Measurements from ENCODE around the gene PRM2.

DNA sequence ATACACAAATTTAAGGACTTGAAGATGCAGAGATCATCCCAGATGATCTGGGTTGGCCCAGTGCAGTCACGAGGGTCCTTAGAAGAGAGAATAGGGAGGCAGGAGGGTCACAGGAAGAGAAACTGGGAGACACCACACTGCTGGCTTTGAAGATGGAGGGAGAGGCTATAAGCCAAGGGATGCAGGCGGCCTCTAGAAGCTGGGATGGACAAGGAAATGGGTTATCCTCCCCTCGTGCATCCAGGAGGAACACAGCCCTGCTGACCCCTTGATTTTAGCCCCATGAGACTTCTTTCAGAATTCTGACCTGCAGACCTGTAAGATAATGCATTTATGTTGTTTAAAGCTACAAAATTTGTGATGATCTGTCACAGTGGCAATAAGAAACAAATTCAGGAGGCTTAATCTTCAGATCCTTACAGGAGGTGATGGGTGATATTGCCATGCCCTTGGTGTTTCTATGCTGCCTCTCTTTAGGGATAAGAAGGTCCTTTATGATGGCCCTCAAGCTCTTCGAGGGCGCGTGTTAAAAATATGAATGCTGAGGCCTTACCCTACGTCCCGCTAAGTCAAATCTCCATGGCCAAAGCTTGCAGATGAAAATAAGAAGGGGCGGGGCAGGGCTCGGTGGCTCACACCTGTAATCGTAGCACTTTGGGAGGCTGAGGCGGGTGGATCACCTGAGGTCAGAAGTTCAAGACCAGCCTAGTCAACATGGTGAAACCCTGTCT, 1.5 kb upstream of the PRM2 start:
- TF ChIP-seq, protein P1, sequence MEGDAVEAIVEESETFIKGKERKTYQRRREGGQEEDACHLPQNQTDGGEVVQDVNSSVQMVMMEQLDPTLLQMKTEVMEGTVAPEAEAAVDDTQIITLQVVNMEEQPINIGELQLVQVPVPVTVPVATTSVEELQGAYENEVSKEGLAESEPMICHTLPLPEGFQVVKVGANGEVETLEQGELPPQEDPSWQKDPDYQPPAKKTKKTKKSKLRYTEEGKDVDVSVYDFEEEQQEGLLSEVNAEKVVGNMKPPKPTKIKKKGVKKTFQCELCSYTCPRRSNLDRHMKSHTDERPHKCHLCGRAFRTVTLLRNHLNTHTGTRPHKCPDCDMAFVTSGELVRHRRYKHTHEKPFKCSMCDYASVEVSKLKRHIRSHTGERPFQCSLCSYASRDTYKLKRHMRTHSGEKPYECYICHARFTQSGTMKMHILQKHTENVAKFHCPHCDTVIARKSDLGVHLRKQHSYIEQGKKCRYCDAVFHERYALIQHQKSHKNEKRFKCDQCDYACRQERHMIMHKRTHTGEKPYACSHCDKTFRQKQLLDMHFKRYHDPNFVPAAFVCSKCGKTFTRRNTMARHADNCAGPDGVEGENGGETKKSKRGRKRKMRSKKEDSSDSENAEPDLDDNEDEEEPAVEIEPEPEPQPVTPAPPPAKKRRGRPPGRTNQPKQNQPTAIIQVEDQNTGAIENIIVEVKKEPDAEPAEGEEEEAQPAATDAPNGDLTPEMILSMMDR (conservative IDR thresholded peaks at IDR 0.05 in 1 of 2, IDR thresholded peaks at IDR 0.05 in 1 of 2; ENCODE audit: low read depth in 1 of 2, low read length in 2 of 2): no peak
- TF ChIP-seq EZH2 (IDR thresholded peaks at IDR 0.05; ENCODE audit: low read length, missing control alignments): no peak

Data from fibroblast of lung (primary cell).